IPS-18c (cell line): ENCODE results near the gene UBAP1L.
A peak's percentile ranks its signal among the peaks of the same experiment; 100 is the strongest.
"Not testable (repeated sequence)": the region's sequence is repeated elsewhere in the genome, so short reads cannot be mapped to it uniquely, and the experiment has no call there.

Experiments
- H3K4me3 ChIP-seq: 2 replicates; pipeline ENCODE4 v1.7.0; 2013; ENCODE audit warnings: low read depth, mild to moderate bottlenecking, low read length, moderate library complexity; ENCODE audit not compliant: insufficient read depth
- H3K9me3 ChIP-seq: one replicate; pipeline ENCODE4 v1.6.1; 2013; ENCODE audit warnings: mild to moderate bottlenecking, low read length, moderate library complexity; ENCODE audit not compliant: control insufficient read depth, insufficient read depth

UBAP1L gene

GRCh38 chr15:65102912-65103311 lies 12.1 kb downstream of the UBAP1L start:
- no peak overlapping the region; the same call in 1 of the 2 replicates for H3K4me3 ChIP-seq
- H3K9me3 ChIP-seq = no peaks in the 10 kb centered on the region

- Histone ChIP-seq H3K4me3 (peak overlapping the region; percentile 16), H3K9me3 (no peaks in the 10 kb centered on the region)
These were observed 12.9 kb downstream of the UBAP1L start for GRCh38 chr15:65101891-65102708.

DNA sequence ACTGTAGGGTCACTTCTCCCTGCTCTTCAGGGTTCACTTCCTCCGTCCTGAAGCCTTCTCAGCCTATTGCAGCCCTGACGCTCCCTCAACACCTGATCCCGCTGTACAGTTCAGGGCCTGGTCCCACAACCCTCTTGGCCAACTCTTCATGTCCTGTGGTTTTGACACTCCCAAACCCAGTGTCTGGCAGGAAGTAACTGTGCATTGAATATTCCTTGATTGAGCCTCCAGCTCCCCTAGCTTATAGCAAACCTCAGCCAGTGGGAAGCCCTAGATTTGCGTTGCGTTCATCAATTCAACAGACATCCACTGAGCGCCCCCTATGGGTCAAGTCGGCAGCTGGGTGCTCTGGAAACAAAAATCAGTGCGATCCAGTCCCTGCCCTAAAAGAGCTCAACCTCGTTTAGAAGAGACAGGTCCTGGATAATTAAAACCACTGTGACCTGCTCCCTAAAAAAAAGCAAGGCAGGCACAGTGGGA lies 13.5 kb downstream of the UBAP1L start:
- no peaks in the 10 kb centered on the region for H3K9me3 ChIP-seq
- peak overlapping the region; percentile 16; the same call in 1 of the 2 replicates for H3K4me3 ChIP-seq

DNA sequence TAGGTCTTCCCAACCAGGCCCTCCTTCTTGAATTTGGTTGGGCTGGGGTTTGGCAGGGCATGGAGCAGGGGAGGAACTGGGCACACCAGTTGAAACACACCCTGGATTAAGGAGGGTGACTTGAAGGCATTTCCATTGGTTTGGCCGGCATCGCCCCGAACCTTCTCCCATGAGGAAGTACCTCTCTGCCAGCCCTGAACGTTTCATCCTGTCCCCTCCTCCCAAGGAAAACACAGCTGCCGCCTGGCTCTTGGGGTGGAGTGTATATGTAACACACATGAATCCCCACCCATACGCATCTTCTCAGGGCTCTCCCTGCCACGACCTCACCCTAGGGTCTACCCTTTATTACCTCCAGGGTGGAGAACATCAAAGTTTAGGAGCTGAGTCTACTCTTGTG lies 14.6 kb downstream of the UBAP1L start:
- Histone ChIP-seq H3K9me3 (no peaks in the 10 kb centered on the region), H3K4me3 (no peak overlapping the region)

- not testable (repeated sequence) for H3K4me3 ChIP-seq, H3K9me3 ChIP-seq
These were observed 15.2 kb downstream of the UBAP1L start for GRCh38 chr15:65099801-65100200.

GRCh38 chr15:65099336-65099735 lies 15.7 kb downstream of the UBAP1L start:
- H3K4me3 ChIP-seq = no peak overlapping the region
- no peaks in the 10 kb centered on the region for H3K9me3 ChIP-seq

DNA sequence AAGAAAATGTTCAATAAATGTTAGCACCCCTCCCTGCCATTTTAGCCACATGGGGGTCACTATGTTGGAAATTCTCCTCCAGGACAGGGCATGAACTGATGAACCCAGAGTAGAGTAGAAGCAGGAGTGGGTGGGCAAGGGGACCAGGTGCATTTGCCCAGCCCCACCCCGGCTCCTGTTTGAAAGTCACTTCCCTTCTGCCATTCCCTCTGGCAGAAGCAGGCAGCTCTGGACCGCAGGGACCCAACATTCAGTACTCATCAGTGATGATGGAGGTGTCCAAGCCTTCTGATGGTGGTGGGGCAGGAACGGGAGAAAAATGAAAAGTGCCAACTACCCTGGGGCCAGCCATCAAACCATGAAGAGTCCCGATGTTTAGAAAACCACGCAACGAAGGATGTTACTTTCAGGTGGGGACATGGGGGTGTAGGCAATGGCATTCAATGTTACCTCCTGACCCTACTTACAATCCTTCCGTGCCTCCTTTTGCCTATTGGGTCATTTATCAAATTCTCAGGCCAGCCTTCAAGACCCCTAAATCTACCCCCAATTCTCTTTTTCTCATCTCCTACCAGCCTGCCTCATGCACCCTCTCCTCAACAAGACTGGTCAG lies 17.2 kb downstream of the UBAP1L start:
- no peak overlapping the region for H3K4me3 ChIP-seq

GRCh38 chr15:65096481-65097385 lies 18.3 kb downstream of the UBAP1L start:
- H3K9me3 ChIP-seq = no peaks in the 10 kb centered on the region
- no peak overlapping the region for H3K4me3 ChIP-seq

More for the DNA sequence above, 17.2 kb downstream of the UBAP1L start:
- no peaks in the 10 kb centered on the region for H3K9me3 ChIP-seq

DNA sequence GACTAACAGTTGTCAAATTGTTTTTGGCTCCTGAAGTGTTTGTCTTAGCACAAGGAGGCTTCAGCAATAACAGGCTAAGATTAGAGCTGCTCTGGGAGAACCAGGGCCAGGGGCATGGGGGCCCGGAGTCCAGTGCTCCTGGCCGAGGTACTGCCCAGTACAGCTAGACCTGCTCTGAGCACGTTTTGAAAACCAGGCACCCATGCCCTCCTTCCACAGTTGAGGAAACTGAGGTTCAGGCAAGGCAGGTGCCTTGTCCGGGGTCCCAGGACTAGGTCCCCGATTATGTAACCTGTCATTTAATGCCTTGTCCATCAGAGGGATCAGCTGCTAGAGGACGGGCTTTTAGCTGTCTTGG lies 19.3 kb downstream of the UBAP1L start:
- H3K4me3 ChIP-seq = no peak overlapping the region
- H3K9me3 ChIP-seq = no peaks in the 10 kb centered on the region

DNA sequence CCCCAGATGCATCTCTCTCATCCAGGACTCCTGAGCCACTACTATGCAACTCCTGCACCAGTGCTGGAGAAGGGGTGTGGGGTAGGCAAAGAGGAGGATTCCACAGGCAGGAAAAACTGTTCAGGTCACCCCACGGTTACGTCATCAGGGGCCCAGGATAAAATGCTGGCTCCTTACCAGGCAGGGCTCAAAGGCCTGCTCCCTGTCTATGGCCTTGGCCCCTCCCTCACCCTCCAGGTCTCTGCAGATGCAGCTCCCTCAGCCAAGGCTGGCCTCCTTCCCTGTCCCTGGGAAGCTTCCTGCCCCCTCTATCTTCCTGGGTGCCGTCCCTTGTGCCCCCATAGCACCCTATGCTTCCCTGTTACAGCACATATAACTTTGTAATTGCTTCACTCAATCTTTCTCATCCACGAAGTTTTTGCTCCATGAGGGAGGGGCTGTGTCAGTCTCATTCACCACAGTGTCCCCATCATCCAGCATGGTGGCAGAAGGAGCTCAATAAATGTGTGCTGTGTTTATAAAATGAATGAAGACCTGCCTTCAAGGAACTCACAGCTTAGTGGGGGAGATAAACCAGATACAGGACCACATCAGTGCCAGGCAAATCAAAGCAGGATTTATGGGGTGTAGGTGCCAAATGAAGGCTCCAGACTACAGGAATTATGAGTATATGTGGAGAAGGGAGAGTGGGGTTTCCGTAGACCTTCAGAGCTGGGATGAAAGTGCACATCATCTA lies 19.8 kb downstream of the UBAP1L start:
- no peak overlapping the region for H3K4me3 ChIP-seq
- no peaks in the 10 kb centered on the region for H3K9me3 ChIP-seq

GRCh38 chr15:65094294-65094995 lies 20.6 kb downstream of the UBAP1L start:
- Histone ChIP-seq H3K4me3 (no peak overlapping the region), H3K9me3 (no peaks in the 10 kb centered on the region)

GRCh38 chr15:65093793-65094170 lies 21.2 kb downstream of the UBAP1L start:
- not testable (repeated sequence) for H3K4me3 ChIP-seq, H3K9me3 ChIP-seq

DNA sequence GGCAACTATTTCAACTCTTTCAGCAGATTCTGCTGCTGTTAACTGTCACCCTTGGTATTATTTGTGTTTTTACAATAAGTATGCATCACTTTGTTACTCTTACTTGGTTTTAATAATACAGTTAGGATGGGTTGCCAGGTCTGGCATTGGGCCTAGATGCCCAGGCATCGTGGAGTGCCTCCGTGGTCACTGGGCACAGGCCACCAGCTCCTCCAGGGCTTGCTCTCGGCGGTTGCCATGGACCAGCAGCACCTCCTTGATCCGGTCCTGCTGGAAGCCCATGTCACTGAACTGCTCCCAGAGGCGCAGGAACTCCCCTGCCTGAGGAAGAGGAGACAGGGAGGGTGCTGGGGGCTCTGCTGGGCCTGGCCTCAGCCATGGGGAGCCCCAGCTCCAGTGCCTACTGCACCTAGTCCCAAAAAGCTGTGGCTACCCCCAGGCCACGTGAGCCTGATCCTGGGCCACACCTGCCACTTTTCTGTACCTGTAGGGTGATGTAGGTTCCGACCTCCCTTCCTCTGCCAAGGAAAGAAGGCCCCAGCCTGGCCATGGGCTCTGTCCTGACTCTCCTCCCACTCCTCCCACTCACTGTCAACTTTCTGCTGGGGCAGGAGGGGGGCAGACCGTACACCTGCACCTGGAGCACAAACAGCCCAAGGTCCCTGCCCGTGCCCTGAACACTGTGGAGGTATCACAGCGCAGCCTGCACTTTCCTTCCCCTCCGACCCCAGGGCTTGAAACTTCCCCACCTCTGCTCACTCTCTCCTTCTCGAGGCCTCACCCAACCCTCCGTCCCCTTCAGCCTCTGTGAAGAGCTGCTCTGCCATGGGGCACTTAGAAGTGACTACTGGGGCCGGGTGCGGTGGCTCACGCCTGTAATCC lies 21.8 kb downstream of the UBAP1L start:
- Histone ChIP-seq H3K9me3 (no peaks in the 10 kb centered on the region), H3K4me3 (no peak overlapping the region)

- Histone ChIP-seq H3K4me3 (no peak overlapping the region), H3K9me3 (no peaks in the 10 kb centered on the region)
These were observed 22.8 kb downstream of the UBAP1L start for GRCh38 chr15:65091946-65092770.

- H3K9me3 ChIP-seq = no peaks in the 10 kb centered on the region
- no peak overlapping the region for H3K4me3 ChIP-seq
These were observed 25.7 kb downstream of the UBAP1L start for GRCh38 chr15:65089206-65089824.
